CD4-positive, alpha-beta T cell treated with Interleukin-17A for 4 hours (primary cell): ENCODE data around the gene SPATS2.

Experiments
- DNase-seq: peaks from one replicate; pipeline ENCODE4 v3.0.0-alpha.2; 2020; ENCODE audit warnings: mixed read lengths

SPATS2 gene

DNA sequence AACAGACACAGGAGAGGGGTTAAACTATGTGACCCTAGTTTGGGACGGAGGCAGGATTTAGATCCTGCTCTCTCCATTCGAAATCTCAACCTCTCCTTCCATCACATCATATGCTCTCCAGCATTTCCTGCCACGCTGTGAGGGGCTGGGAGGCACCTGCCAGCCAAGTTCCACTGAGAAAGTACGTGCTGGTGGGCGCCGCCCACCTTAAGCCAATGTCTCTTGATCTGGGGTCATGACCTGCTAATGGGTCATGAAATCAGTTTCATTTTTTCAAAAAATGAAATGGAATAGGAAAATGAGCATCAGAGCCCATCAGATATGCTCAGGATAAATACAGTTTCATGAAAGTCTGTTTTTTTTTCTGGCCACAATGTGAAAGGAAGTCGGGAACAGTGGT, 193.4 kb downstream of the SPATS2 start:
- no peak for DNase-seq

DNA sequence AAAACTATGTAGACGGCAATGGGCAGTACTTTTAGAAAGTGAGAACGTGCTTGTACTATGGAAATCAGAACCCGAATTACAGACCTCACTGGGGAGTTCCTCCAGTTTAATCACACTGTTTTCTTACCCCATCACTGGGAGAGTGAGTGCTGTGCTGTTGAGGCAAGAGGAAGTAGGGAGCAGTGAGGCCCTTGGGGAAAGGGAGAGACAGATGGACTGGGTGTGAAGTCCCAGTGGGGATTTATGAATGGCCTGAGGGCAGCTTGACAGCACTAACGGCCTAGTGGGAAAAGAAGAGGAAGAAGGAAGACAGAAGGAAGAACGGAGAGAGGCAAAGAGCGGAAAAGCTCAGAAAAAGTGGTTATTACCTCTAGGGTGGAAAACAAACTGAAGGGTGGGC, 195.0 kb downstream of the SPATS2 start:
- DNase-seq: no peak

- DNase-seq: no peak
These were observed 195.6 kb downstream of the SPATS2 start for GRCh38 chr12:49562831-49563230.

- no peak for DNase-seq
These were observed 196.9 kb downstream of the SPATS2 start for GRCh38 chr12:49563951-49564685.

DNA sequence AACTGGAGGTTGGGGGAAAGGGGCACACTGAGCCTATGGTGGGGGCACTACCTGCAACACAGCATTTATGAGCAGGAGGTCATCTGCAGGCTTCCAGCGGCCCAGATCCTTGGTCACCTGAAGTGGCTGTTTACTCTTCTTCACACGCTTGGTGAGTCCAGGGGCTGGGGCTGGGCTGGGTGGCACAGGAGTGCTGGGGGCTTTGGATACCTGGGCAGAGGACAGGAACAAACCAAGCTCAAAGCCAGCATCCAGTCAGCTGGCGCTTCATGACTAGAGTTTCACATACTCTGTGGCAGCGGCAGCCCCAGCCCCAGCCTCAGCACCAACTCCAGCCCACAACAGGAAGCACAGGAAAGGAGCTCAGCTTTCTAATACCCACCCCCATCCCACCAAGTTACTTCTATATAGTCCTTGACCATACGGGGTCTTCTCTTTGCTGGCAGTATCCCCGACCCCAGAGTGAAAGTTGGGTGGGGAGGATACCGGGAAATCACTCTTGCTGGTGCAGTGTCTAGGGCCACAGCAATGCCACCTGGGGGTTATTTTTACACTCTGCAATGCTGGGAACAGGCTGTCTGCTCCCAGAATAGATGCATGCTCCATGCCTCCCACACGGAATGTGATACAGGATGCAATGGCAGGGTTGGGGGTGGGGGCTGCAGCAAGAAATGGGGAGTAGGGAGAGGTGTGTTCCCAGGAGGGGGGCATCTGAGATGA, 197.6 kb downstream of the SPATS2 start:
- peak; percentile 14 for DNase-seq

- no peak for DNase-seq
These were observed 198.4 kb downstream of the SPATS2 start for GRCh38 chr12:49565406-49566265.

DNA sequence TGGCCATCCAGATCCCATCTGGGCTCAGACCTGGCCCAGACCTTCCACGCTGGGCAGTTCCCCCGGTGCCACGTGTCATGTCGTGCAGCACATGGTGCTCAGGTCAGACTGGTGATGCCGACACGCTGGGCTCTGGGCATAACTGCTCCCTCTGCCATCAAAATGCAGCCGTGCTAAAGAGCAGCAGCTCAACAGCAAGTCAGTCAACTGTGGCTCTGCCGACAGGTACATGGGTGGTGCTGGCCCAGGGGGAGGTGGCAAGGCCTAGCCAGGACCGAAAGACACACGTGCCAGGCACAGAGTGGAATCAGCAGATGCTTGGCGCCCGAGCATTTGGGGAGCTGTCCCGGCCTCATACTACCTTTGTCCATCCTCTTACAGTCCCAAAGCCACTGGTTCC, 199.1 kb downstream of the SPATS2 start:
- no peak for DNase-seq

- no peak for DNase-seq
These were observed 200.0 kb downstream of the SPATS2 start for GRCh38 chr12:49567302-49567610.

DNA sequence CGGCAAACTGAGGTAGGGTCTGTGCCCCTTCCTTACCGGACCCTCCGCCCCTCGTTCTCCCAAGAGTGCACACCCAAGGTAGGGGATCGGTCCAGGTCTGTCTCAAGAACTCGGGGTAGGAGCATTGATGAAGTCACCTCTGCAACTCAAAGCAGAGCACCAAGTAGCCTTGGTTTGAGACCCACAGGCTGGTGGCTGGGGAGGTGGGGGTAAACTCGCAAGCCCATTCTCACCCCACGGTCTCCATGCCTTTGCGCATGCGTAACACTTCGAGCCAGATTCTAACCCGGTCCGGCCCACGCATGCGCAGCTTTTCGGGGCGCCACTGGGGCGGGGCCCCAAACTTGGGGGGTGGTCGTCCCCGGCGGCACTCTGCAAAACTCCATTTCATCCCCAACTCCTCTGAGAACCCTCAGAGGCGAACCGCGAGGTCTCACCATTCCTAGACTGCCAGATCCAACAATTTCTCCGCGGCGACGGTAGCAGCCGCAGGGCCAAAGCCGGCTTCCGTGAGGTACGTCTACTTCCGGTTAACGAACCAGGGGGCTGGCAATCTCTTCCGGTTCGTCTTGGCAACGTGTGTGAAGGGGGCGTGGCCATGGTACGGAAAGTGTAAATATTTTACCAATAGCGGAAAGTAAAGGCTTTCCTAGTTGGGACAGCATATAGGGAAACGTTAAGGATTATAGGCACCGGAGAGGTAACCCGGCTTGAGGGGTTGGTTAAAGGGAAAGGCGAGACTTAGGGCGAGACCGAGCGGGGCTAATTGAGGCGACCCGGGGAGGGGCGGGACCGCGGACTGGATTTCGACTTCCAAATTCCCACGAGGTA, 200.6 kb downstream of the SPATS2 start, which contains the start of gene MCRS1:
TSS of gene MCRS1 (minus strand) at position 532 of the 831 bp plus-strand sequence. CDS start 1,411 bp downstream, outside the sequence.
- DNase-seq: peak; percentile 93

- DNase-seq: no peak
These were observed 201.3 kb downstream of the SPATS2 start for GRCh38 chr12:49568442-49569162.
